ENCODE data around the gene ZNF76. TPM values are rescaled to one million over a fixed set of nuclear protein-coding genes. Genes with fewer than 3 reads are reported as not detected.

Gene ZNF76
- total RNA-seq, 4 donors from 2014 or later, result 41.6 to 97.2 (median 55.5) TPM

DNA sequence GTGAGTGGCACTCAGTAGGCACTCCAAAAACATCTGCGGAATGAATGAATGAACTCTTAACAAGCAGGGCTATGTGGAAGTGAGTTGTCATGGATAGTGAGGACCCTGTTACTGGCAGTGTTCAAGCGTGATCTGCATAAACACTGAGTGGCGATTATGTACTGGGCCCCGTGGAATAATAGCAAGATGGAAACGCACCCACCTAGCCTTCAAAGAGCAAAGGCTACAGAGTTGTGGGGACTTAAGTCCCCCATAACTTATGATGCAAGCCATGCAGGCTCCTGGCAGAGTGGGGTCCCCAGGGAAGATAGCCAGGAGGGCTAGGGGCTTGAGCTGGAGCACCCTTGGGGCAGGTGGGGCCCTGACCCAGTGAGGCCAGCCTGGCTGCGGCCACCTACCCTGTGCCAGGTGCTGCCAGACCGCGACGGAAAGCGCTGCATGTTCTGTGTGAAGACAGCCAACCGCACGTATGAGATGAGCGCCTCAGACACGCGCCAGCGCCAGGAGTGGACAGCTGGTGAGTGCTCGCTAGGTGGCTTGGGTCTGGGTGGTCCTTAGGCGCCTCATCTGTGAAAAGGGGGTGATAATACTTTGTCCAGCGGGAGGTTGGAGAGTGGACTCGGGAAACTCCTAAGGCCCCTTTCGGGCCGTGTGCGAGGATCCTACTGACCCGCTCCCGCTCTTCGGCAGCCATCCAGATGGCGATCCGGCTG lies 58.1 kb downstream of the ZNF76 start:
- peaks cover 0 to 17% (median 3%) of the 10 kb centered on the region in 4 donors for H3K4me1 ChIP-seq
- TF ChIP-seq, protein P1, sequence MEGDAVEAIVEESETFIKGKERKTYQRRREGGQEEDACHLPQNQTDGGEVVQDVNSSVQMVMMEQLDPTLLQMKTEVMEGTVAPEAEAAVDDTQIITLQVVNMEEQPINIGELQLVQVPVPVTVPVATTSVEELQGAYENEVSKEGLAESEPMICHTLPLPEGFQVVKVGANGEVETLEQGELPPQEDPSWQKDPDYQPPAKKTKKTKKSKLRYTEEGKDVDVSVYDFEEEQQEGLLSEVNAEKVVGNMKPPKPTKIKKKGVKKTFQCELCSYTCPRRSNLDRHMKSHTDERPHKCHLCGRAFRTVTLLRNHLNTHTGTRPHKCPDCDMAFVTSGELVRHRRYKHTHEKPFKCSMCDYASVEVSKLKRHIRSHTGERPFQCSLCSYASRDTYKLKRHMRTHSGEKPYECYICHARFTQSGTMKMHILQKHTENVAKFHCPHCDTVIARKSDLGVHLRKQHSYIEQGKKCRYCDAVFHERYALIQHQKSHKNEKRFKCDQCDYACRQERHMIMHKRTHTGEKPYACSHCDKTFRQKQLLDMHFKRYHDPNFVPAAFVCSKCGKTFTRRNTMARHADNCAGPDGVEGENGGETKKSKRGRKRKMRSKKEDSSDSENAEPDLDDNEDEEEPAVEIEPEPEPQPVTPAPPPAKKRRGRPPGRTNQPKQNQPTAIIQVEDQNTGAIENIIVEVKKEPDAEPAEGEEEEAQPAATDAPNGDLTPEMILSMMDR (IDR thresholded peaks at IDR 0.05), result no peak
- no peak for TF ChIP-seq EP300 (IDR thresholded peaks at IDR 0.05)
- no peak for TF ChIP-seq POLR2A (IDR thresholded peaks at IDR 0.05)
- peak overlapping the region in 1 of 4 donors; percentile 62 for H3K27ac ChIP-seq
- H3K9me3 ChIP-seq, result no peaks in the 10 kb centered on the region
- no peak for DNase-seq (ENCODE audit: low spot score in 2 of 2)
- H3K4me3 ChIP-seq, result peak overlapping the region; percentile 35 to 51 (median 41)
- WGBS, 2 donors, result 31 to 32% methylated on average over 17 to 28 of the region's 28 CpGs
- no peaks in the 10 kb centered on the region for H3K27me3 ChIP-seq
- no peaks in the 10 kb centered on the region for H3K36me3 ChIP-seq

DNA sequence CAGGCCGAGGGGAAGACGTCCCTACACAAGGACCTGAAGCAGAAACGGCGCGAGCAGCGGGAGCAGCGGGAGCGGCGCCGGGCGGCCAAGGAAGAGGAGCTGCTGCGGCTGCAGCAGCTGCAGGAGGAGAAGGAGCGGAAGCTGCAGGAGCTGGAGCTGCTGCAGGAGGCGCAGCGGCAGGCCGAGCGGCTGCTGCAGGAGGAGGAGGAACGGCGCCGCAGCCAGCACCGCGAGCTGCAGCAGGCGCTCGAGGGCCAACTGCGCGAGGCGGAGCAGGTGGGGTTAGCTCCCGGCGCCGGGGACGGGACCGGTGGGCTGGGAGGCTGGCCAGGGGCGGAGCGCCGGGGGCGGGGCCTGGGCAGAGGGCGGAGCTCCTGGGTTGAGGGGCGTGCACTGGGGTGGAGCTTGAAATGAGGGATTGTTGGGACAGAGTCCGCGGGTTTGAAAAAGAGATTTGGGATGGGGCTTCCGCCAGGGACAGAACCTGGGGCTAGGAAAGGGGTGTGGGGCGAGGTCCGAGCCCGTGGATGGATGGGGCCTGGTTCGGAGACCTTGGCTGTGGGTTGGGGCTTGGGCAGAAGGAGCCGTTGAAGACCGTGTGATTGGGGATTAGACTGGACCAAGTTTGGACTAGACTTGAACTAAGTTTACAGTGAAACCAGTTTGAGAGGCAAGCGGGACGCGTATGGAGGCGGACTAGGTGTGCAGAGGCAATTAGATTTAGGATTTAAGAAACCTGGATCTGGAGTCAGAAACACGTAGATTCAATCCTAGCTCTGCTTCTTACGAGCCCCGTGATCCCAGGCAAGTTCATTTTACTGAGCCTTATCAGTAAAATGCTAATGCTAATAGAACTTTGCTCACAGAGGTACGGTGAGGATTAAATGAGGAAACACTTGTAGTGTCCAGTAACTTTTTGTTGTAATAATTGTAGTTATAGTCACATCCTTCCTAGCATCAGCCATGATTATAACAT lies 58.9 kb downstream of the ZNF76 start:
- no peaks in the 10 kb centered on the region for H3K27me3 ChIP-seq

DNA sequence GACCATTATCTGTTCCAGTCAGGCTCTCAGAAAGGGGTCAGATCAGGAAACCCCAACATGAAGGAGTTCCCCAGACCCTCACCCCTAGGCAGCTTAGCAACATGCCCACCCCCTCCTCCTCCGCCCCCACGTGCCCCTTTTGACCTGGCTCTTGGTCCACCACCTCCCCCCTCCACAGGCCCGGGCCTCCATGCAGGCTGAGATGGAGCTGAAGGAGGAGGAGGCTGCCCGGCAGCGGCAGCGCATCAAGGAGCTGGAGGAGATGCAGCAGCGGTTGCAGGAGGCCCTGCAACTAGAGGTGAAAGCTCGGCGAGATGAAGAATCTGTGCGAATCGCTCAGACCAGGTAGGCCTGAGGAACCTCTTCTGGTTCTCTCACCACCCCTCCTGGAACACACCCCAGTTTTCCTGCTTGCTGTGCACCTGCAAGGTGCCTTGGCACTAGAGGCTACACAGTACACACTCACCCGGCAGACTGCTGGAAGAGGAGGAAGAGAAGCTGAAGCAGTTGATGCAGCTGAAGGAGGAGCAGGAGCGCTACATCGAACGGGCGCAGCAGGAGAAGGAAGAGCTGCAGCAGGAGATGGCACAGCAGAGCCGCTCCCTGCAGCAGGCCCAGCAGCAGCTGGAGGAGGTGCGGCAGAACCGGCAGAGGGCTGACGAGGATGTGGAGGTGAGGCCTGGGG lies 60.0 kb downstream of the ZNF76 start:
- Histone ChIP-seq H3K4me1 (peaks cover 0 to 17% (median 3%) of the 10 kb centered on the region in 4 donors), H3K36me3 (no peaks in the 10 kb centered on the region), H3K27ac (no peak overlapping the region), H3K9me3 (no peaks in the 10 kb centered on the region), H3K4me3 (no peak overlapping the region), H3K27me3 (no peaks in the 10 kb centered on the region)
- DNase-seq (ENCODE audit: low spot score in 2 of 2), result no peak
- TF ChIP-seq POLR2A (IDR thresholded peaks at IDR 0.05) (no peak), EP300 (IDR thresholded peaks at IDR 0.05) (no peak)
- TF ChIP-seq, protein P1 (IDR thresholded peaks at IDR 0.05), result no peak
- WGBS, 2 donors, result 88 to 90% methylated on average over 20 of the region's 20 CpGs

More for the DNA sequence above, 58.9 kb downstream of the ZNF76 start:
- peak; percentile 61 to 72 for DNase-seq (ENCODE audit: low spot score in 2 of 2)
- Histone ChIP-seq H3K4me3 (peak overlapping the region; percentile 35 to 51 (median 41)), H3K36me3 (no peaks in the 10 kb centered on the region), H3K4me1 (peaks cover 0 to 17% (median 3%) of the 10 kb centered on the region in 4 donors), H3K27ac (peak overlapping the region in 2 of 4 donors; percentile 30 to 62), H3K9me3 (no peaks in the 10 kb centered on the region)
- TF ChIP-seq, protein P1 (IDR thresholded peaks at IDR 0.05), result peak in 1 of 5 experiments; percentile 20
- TF ChIP-seq POLR2A (IDR thresholded peaks at IDR 0.05) (peak in 1 of 2 donors; percentile 56), EP300 (IDR thresholded peaks at IDR 0.05) (peak in 1 of 2 donors; percentile 63)
- whole genome bisulfite sequencing, 2 donors, result 24 to 37% methylated on average over 54 to 55 of the region's 55 CpGs

DNA sequence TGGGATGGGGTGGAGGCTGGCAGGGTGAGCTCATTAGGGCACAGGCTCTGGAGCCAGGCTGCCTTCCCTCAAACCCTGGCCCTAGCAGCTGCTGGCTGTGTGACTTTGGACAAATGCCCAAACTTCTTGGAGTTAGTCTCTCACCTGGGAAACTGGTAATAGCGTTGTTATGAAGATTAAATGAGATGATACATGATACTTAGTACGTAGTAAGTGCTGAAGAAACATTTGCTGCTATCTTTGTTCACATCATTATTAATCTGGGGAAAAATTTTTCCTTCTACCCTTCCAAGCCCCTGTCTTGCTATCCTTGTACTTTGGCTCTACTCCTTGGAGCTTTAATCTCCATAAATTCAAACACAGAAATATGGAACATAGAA lies 60.5 kb downstream of the ZNF76 start:
- 94 to 97% methylated on average over 2 of the region's 2 CpGs for WGBS, 2 donors
- TF ChIP-seq EP300 (IDR thresholded peaks at IDR 0.05), result no peak
- no peaks in the 10 kb centered on the region for H3K9me3 ChIP-seq
- no peak overlapping the region for H3K4me3 ChIP-seq
- DNase-seq (ENCODE audit: low spot score in 2 of 2), result no peak
- no peak overlapping the region for H3K27ac ChIP-seq
- no peaks in the 10 kb centered on the region for H3K27me3 ChIP-seq
- H3K36me3 ChIP-seq, result no peaks in the 10 kb centered on the region
- peaks cover 0 to 17% (median 3%) of the 10 kb centered on the region in 4 donors for H3K4me1 ChIP-seq

DNA sequence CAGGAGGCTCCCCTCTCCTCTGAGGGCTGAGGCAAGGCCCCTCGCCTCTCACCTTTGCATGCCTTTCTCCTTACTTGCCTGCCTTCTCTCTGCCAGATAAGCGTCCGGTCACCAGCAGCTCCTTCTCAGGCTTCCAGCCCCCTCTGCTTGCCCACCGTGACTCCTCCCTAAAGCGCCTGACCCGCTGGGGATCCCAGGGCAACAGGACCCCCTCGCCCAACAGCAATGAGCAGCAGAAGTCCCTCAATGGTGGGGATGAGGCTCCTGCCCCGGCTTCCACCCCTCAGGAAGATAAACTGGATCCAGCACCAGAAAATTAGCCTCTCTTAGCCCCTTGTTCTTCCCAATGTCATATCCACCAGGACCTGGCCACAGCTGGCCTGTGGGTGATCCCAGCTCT lies 61.6 kb downstream of the ZNF76 start:
- TF ChIP-seq, protein P1 (IDR thresholded peaks at IDR 0.05), result no peak
- TF ChIP-seq EP300 (IDR thresholded peaks at IDR 0.05), result no peak
- no peak for TF ChIP-seq POLR2A (IDR thresholded peaks at IDR 0.05)
- Histone ChIP-seq H3K4me1 (peaks cover 0 to 17% (median 3%) of the 10 kb centered on the region in 4 donors), H3K36me3 (no peaks in the 10 kb centered on the region), H3K9me3 (no peaks in the 10 kb centered on the region), H3K27ac (no peak overlapping the region), H3K4me3 (no peak overlapping the region), H3K27me3 (no peaks in the 10 kb centered on the region)
- DNase-seq (ENCODE audit: low spot score in 2 of 2), result no peak
- 91 to 92% methylated on average over 8 of the region's 8 CpGs for WGBS, 2 donors
